Erythroblast (primary cell): Measurements from ENCODE around the gene MNT.

Experiments
- GATA1 ChIP-seq: IDR thresholded peaks from 2 replicates; pipeline ENCODE4 v1.6.1; 2011; ENCODE audit warnings: low read depth, mild to moderate bottlenecking, control low read depth, low read length, moderate library complexity
- POLR2A ChIP-seq: IDR thresholded peaks from 2 replicates; pipeline ENCODE4 v1.6.1; 2011; ENCODE audit warnings: mild to moderate bottlenecking, low read length

DNA sequence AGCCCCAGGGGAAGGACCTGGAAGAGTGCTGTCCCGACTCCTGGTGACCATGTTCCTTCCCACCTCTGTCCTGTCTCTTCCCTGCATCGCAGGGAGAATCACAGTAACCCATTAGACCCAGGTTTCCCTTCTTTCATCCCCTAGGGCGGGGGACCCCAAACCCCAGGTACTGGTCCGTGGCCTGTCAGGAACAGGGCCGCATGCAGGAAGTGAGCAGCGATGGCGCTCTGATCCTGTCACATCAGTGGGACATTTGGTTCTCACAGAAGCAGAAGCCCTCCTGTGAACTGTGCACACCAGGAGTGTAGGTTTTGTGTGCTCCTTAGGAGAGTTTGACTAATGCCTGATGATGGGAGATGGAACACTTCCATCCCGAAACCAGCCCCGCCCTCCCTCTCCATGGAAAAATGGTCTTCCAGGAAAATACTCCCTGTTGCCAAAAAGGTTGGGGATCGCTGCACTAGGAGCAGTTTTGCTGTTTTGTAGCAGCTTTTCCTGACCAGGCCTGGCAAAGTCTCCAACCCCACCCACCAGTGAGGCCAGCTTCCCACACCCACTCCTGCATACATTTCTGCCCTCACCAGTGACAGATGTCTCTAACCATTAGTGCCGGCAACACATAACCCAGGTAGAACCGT lies 10.5 kb downstream of the MNT start:
- TF ChIP-seq POLR2A, result no peak
- no peak for TF ChIP-seq GATA1
